Thyroid gland (tissue), 4 donors: ENCODE results near the gene HK1.

Source experiments
- CTCF ChIP-seq, 6 experiments: fragments of 200-600 bp in 3 of 6; fragments of 450-650 bp in 3 of 6; sonication (generic) in 3 of 6; IDR thresholded peaks; one replicate each; pipeline ENCODE4 v1.5.1; 2016 to 2019; ENCODE audit warnings: antibody characterized with exemption in 6 of 6, mild to moderate bottlenecking in 2 of 6, inconsistent platforms in 1 of 6, moderate library complexity in 1 of 6
- POLR2A ChIP-seq, 2 donors: fragments of 450-650 bp; IDR thresholded peaks; one replicate each; pipeline ENCODE4 v1.6.1; 2017; ENCODE audit warnings: antibody characterized with exemption in 2 of 2, mild to moderate bottlenecking in 2 of 2, moderate library complexity in 1 of 2

- TF ChIP-seq CTCF (IDR thresholded peaks at IDR 0.05) (no peak), POLR2A (IDR thresholded peaks at IDR 0.05) (no peak)
These were observed 29.1 kb downstream of the HK1 start for GRCh38 chr10:69307434-69307833.
